Activated T-cell treated with anti-CD3 and anti-CD28 coated beads, Interleukin-2, amount 50 U/mL, for 4 hours (primary cell): ENCODE measurements around the gene DIABLO. TPM values are rescaled to one million over a fixed set of nuclear protein-coding genes. Genes with fewer than 3 reads are reported as not detected.
"Not testable (repeated sequence)": the region's sequence is repeated elsewhere in the genome, so short reads cannot be mapped to it uniquely, and the experiment has no call there.

ENCODE experiments used
- ATAC-seq, 2 donors: fragments of 200-7000 bp; cut with Tn5 transposase; one replicate each; pipeline ENCODE4 v1.10.0; 2021
- DNase-seq: peaks from one replicate; pipeline ENCODE4 v3.0.0-alpha.2; 2020
- H3K27me3 Mint-ChIP-seq: one replicate; pipeline ENCODE4 v1.8.0; 2021; ENCODE audit warnings: low read depth, mixed read lengths
- H3K36me3 Mint-ChIP-seq: one replicate; pipeline ENCODE4 v1.8.0; 2022; ENCODE audit warnings: mixed read lengths; ENCODE audit not compliant: insufficient read depth
- H3K4me1 Mint-ChIP-seq: one replicate; pipeline ENCODE4 v1.8.0; 2021; ENCODE audit warnings: low read depth, mixed read lengths
- H3K4me3 Mint-ChIP-seq: one replicate; pipeline ENCODE4 v1.8.0; 2021; ENCODE audit warnings: mild to moderate bottlenecking, moderate library complexity, mixed read lengths
- H3K9me3 Mint-ChIP-seq: one replicate; pipeline ENCODE4 v1.8.0; 2021; ENCODE audit warnings: mixed read lengths
- total RNA-seq, 3 donors: library from RNA; stranded (reverse); gene quantifications; one replicate each; pipeline ENCODE4 v1.2.1, GENCODE V29; 2021

The DIABLO gene
- total RNA-seq, 3 donors from 2014 or later: 66.4 to 75.3 (median 72.5) TPM

- peaks cover 3% of the 10 kb centered on the region for H3K27me3 Mint-ChIP-seq
- DNase-seq: no peak
- peaks cover 3% of the 10 kb centered on the region for H3K9me3 Mint-ChIP-seq
- no peaks in the 10 kb centered on the region for H3K36me3 Mint-ChIP-seq
- no peak for ATAC-seq
- H3K4me3 Mint-ChIP-seq: no peak overlapping the region
- peaks cover under 1% of the 10 kb centered on the region for H3K4me1 Mint-ChIP-seq
These were observed 36.0 kb downstream of the DIABLO start for GRCh38 chr12:122189626-122190475.

DNA sequence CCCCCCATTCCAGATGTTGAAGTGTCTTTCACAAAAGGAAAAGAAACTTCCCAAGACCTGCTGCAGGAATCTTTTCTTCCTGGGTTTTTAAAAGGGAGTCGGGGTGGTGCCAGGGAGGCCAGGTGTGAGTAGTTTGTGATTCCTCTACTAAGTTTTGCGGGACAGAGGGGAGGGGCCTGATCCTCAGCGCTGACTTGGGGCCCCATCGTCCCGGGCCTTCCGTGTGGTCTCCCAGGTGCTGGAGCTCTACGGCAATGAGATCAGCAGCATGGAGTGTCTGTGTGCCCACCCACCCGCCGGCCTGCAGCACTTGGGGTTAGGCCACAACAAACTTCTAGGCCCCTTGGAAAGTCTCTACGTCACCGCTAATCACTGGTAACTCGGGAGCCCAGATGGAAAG, 38.4 kb downstream of the DIABLO start:
- H3K36me3 Mint-ChIP-seq: no peaks in the 10 kb centered on the region
- H3K27me3 Mint-ChIP-seq: peaks cover 12% of the 10 kb centered on the region
- H3K9me3 Mint-ChIP-seq: no peaks in the 10 kb centered on the region
- H3K4me3 Mint-ChIP-seq: no peak overlapping the region
- ATAC-seq (no peak), DNase-seq (no peak)
- peaks cover 10% of the 10 kb centered on the region for H3K4me1 Mint-ChIP-seq

- DNase-seq (no peak), ATAC-seq (no peak)
- Mint-ChIP-seq H3K27me3 (peaks cover 15% of the 10 kb centered on the region), H3K9me3 (no peaks in the 10 kb centered on the region), H3K36me3 (no peaks in the 10 kb centered on the region), H3K4me1 (peaks cover 10% of the 10 kb centered on the region), H3K4me3 (no peak overlapping the region)
These were observed 40.3 kb downstream of the DIABLO start for GRCh38 chr12:122185494-122186082.

GRCh38 chr12:122185079-122185478, 40.8 kb downstream of the DIABLO start:
- Mint-ChIP-seq H3K4me1 (peaks cover 10% of the 10 kb centered on the region), H3K9me3 (no peaks in the 10 kb centered on the region), H3K4me3 (peak overlapping the region; percentile 26), H3K27me3 (peaks cover 15% of the 10 kb centered on the region), H3K36me3 (no peaks in the 10 kb centered on the region)
- ATAC-seq (no peak), DNase-seq (no peak)

- DNase-seq: no peak
- H3K9me3 Mint-ChIP-seq: no peaks in the 10 kb centered on the region
- no peaks in the 10 kb centered on the region for H3K36me3 Mint-ChIP-seq
- H3K27me3 Mint-ChIP-seq: peaks cover 15% of the 10 kb centered on the region
- H3K4me3 Mint-ChIP-seq: peak overlapping the region; percentile 68
- no peak for ATAC-seq
- peaks cover 10% of the 10 kb centered on the region for H3K4me1 Mint-ChIP-seq
These were observed 41.3 kb downstream of the DIABLO start for GRCh38 chr12:122184517-122184916.

GRCh38 chr12:122183588-122183940, 42.3 kb downstream of the DIABLO start:
- no peaks in the 10 kb centered on the region for H3K36me3 Mint-ChIP-seq
- peaks cover 15% of the 10 kb centered on the region for H3K27me3 Mint-ChIP-seq
- H3K4me1 Mint-ChIP-seq: peaks cover 10% of the 10 kb centered on the region
- DNase-seq (no peak), ATAC-seq (peak; percentile 11 to 15)
- H3K9me3 Mint-ChIP-seq: no peaks in the 10 kb centered on the region
- peak overlapping the region; percentile 68 for H3K4me3 Mint-ChIP-seq

- H3K27me3 Mint-ChIP-seq: peaks cover 16% of the 10 kb centered on the region
- H3K36me3 Mint-ChIP-seq: no peaks in the 10 kb centered on the region
- peaks cover 10% of the 10 kb centered on the region for H3K4me1 Mint-ChIP-seq
- peak within 1 kb of the TSS; percentile 81 for H3K4me3 Mint-ChIP-seq
- ATAC-seq (peak; percentile 85 to 87), DNase-seq (no peak)
- H3K9me3 Mint-ChIP-seq: no peaks in the 10 kb centered on the region
These were observed 42.8 kb downstream of the DIABLO start, which contains the start of gene LRRC43 for GRCh38 chr12:122182887-122183587. Gene LRRC43, plus strand, starts transcription at chr12:122183123. Its CDS starts 22 bp downstream, at chr12:122183145.

- not testable (repeated sequence) for H3K27me3 Mint-ChIP-seq, ATAC-seq, H3K4me3 Mint-ChIP-seq, H3K4me1 Mint-ChIP-seq, H3K9me3 Mint-ChIP-seq, DNase-seq, H3K36me3 Mint-ChIP-seq
These were observed 49.4 kb downstream of the DIABLO start for GRCh38 chr12:122176473-122176872.

- ATAC-seq (peak; percentile 67 to 80), DNase-seq (no peak)
- H3K36me3 Mint-ChIP-seq: no peaks in the 10 kb centered on the region
- H3K4me3 Mint-ChIP-seq: no peak within 1 kb of the TSS
- no peaks in the 10 kb centered on the region for H3K4me1 Mint-ChIP-seq
- H3K9me3 Mint-ChIP-seq: no peaks in the 10 kb centered on the region
- H3K27me3 Mint-ChIP-seq: peaks cover 2% of the 10 kb centered on the region
These were observed 51.6 kb downstream of the DIABLO start, which contains the start of gene IL31 for GRCh38 chr12:122174155-122174845. Gene IL31, minus strand, starts transcription at chr12:122174221. Its CDS starts 49 bp downstream, at chr12:122174172.

- no peak for DNase-seq
- H3K4me1 Mint-ChIP-seq: peaks cover under 1% of the 10 kb centered on the region
- H3K27me3 Mint-ChIP-seq: no peaks in the 10 kb centered on the region
- H3K36me3 Mint-ChIP-seq: no peaks in the 10 kb centered on the region
- no peaks in the 10 kb centered on the region for H3K9me3 Mint-ChIP-seq
- H3K4me3 Mint-ChIP-seq: no peak overlapping the region
- ATAC-seq: no peak
These were observed 53.5 kb downstream of the DIABLO start for GRCh38 chr12:122172262-122172939.

DNA sequence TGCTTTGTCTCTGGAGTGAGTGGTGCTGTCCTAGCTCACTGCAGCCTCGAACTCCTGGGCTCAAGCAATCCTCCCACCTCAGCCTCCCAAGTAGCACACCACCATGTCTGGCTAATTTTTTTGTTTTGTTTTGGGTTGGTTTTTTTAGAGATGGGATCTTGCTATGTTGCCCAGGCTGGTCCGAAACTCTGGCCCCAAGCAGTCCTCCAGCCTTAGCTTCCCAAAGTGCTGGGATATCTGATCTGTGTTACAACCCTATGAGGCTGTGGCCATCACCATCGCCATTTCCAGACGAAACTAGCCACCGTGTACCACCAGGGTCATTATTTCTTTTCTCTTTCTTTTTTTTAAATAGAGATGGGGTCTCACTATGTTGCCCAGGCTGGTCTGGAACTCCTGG, 54.5 kb downstream of the DIABLO start:
- Mint-ChIP-seq H3K4me3 (no peak overlapping the region), H3K4me1 (peaks cover 9% of the 10 kb centered on the region), H3K27me3 (peaks cover 3% of the 10 kb centered on the region), H3K9me3 (no peaks in the 10 kb centered on the region), H3K36me3 (no peaks in the 10 kb centered on the region)
- ATAC-seq: no peak
- no peak for DNase-seq

DNA sequence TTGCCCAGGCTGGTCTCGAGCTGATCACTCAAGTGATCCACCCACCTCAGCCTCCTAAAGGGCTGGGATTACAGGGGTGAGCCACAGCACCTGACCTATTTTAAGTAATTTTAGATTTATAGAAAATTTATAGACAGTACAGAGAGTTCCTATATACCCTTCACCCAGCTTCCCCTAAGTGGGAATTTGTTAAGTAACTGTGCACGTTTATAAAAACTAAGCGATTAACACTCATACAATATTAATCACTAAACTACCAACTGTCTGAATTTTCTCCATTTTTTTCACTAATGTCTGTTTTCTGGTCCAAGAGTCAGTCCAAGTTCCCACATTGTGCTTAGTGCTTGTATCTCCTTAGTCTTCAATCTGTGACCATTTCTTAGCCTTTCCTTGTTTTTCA, 57.4 kb downstream of the DIABLO start:
- Mint-ChIP-seq H3K9me3 (no peaks in the 10 kb centered on the region), H3K4me1 (peaks cover 9% of the 10 kb centered on the region), H3K36me3 (no peaks in the 10 kb centered on the region), H3K4me3 (no peak overlapping the region), H3K27me3 (peaks cover 8% of the 10 kb centered on the region)
- ATAC-seq (no peak), DNase-seq (no peak)

- DNase-seq (no peak), ATAC-seq (peak in 1 of 2 donors; percentile 19)
- Mint-ChIP-seq H3K36me3 (no peaks in the 10 kb centered on the region), H3K4me3 (no peak overlapping the region), H3K4me1 (peaks cover 9% of the 10 kb centered on the region), H3K9me3 (no peaks in the 10 kb centered on the region), H3K27me3 (peaks cover 8% of the 10 kb centered on the region)
These were observed 58.4 kb downstream of the DIABLO start for GRCh38 chr12:122167356-122167925.
